ENCODE data around the gene PAX8.

The PAX8 gene

DNA sequence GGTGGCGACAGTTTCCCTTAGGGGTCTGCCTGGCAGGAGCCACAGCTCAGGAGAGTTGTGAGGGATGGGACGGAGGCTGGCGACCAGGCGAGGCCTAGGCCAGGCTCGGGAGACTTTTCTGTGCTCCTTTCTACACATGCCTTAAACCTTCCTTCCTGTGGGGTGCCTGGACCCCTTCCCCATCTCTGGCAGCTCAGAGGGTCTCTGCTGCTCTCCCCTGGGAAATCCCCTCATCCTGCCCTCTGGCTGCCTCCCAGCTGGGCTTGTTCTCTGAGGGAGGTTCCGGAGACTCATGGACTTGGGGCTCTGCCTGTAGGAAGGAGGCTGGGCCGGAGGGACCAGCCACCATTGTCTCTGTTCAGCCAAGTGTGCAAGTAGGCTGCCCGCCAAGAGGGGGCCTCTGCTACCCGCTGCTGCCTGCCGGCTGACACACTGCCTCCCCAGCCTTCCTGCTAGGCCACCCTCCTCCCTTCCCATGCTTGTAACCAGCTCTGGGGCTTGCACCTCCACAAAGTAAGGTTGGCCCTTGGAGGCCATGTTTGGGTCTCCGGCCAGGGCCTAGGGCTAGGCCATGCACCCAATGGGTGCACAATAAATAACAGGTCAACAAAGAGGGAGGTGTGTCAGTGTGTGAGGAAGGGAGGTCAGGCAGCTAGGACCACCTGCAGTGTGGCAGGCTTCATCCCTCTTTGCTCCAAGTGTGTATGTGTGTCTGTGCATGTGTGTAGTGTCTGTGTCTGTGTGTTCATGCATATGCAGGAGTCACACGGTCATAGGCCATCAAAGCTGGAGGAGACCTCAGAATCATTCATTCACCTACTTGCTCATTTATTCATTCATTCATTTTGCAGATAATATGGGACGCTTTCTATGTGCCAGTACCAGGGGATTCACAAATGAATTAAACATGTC is 76.2 kb downstream of the PAX8 start:
- DNase-seq (ENCODE audit: low spot score), result no peak

DNA sequence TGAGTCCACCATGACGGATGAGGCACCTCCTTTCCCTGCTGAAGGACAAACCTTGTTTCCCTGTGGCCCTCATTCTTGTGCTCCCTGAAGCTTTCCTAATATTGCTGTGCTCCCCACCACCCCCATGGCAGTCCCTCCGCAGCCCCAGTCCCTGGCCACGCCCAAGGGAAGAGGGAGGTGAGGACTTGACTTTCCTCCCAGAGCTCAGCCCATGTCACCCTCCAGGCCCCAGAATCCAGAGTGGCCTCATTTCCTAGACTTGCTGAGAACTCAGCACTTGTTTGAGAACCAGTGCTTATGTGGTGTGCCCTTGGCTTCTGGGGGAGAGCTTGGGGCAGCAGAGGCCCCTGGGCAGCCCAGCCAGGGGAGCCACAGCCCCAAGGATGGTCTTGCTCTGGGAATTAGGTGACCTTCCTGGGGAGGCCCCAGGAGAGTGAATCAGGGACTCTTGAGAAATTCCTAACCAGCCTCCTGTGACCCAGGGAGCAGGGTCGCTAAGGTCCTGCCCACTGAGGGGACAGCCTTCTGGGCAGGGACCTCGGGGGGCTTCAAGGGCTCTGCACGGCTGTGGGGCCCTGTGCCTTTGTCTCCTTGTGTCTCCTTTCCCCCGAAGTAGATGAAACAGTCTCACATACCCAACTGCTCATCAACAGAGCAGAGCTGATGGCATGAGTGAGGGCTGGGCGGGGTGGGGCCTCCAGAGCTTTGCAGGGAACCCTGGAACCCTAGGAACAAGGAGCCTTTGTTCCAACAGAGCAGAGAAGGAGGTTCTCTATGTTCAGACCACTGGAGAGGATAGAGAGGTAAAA is 77.0 kb downstream of the PAX8 start:
- no peak for DNase-seq (ENCODE audit: low spot score)

DNA sequence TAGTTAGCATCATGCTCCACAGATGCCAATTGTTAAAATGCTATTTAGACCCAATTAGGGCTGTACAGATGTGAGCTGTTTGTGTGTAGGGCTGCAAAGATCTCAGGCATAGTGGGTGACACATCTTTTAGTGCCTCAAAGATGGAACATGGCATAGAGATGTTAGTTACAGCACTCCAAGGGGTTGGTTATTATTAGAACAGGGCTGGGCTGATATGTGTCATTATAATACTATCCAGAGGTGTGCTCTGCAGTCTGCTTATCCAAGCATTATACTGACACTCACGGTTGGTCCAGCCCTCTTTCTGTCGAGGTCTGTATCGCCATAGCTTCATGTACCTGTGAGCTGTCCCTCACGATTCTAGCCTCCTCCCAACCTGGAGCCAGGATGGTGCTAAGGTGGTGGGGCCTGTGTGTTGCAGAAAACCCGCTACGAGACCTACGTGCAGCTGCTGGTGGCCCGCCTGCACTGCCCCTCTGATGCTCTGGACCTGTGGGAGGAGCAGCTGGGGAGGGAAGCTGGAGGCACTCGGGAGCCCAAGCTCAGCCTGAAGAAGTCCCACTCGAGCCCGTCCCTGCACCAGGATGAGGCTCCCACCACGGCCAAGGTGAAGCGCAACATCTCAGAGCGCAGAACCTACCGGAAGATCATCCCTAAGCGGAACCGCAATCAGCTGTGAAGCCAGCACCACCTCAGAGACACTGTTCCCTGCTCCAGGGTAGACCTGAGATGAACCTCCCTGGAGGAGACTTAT is 77.8 kb downstream of the PAX8 start:
- DNase-seq (ENCODE audit: low spot score), result no peak

DNA sequence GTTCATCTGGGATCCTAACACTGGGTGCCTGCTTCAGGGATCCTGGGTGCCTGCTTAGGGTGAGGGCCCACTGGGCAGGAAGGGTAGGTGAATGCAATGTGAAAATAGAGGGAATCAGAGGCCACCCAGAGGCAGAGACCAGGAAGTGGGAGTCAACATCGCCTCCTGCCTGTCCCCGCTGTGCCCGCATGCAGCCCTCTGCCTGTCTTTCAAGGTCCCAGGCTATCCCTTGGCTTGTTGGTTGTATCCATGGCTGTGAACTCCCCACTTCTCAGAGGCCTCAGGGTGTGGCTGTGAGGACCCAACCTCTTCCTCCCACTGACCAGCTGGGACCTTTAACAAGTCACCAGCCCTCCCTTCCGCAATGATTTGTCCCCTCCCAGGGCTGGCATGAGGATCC is 78.5 kb downstream of the PAX8 start:
- no peak for DNase-seq (ENCODE audit: low spot score)

DNA sequence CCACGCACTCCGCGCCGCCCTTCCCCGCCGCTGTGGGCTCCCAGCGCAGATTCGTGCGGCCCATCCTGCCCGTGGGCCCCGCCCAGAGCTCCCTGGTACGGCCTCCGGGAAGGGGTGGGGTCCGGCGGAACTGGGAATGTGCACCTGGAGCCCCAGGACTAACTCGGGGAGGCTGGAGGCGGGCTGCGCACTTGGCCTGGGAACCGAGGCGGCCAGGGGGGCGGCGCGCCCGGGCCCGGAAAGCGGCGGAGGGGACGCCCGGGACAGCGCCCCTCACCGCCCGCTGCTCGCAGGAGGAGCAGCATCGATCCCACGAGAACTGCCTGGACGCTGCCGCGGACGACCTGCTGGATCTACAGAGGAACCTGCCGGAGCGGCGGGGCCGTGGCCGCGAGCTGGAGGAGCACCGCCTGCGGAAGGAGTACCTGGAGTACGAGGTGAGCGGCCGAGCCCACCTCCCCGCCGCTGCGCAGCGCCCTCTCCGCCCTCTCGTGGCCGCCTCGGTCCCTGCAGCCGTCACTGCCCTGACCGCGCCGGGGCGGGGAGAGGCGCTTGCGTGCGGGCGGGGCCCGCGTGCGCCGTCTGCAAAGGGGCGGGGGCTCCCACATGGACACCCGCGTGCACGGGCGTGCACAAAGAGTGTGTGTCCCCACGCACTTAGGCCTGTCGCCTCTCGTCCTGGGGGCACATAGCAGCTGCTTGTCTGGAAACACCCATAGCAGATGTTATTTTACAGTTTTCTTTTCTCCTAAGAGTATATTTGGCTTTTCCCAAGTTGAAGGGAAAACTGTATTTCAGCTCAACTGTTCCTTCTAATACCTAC is 79.7 kb downstream of the PAX8 start:
- DNase-seq (ENCODE audit: low spot score), result peak; percentile 93

DNA sequence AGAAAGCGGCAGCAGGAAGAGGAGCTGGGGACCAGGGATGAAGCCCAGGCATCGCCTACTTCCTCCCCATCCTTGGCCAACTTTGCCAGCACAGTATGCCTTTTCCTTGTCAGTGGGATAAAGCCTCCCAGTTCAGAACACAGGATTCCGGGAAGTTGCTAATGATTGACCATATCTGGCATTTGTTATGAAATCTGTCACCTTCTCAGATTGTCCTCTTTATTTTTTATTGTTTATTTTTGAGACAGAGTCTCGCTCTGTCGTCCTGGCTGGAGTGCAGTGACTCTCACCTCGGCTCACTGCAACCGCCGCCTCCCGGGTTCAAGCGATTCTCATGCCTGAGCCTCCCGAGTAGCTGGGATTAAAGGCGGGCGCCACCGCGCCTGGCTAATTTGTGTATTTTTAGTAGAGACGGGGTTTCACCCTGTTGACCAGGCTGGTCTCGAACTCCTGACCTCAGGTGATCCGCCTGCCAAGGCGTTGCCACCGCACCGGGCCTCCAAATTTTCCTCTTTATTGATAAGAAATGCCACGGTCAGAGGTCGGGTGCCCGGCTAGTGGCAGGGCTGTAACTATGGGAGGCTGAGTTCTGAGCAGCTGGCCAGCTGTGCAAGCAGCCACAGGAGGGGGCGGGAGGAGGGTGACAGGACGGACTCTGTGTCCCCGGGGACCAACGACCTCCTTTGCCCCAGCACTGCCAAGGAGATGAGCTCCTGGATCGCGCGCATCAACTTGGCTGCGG is 80.5 kb downstream of the PAX8 start:
- DNase-seq (ENCODE audit: low spot score), result no peak

DNA sequence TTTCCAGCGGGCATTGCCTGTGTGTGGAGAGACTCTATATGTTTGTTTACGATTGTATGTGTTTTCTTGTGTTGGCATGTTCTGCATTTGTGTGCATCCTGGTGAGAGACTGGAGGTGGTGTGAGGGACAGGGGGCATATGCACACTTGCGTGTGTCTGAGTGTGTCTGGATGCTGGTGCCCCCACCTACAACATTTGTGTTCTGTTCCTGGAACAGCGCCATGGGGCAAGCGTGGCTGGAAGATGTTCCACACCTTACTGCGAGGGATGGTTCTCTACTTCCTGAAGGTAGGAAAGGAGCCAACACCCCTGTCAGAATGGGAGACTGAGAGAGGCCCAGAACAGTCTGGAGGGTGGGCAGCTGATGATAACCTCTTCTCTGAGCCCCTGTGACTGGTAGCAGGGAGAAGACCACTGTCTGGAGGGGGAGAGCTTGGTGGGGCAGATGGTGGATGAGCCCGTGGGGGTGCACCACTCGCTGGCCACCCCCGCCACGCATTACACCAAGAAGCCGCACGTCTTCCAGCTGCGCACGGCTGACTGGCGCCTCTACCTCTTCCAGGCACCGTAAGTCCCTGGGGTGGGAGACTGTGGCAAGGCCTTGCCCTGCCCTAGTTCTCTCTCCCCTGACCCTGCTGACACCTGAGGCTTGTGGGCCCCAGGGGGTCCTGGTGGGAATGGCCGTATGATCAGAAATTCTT is 81.2 kb downstream of the PAX8 start:
- DNase-seq (ENCODE audit: low spot score), result no peak

DNA sequence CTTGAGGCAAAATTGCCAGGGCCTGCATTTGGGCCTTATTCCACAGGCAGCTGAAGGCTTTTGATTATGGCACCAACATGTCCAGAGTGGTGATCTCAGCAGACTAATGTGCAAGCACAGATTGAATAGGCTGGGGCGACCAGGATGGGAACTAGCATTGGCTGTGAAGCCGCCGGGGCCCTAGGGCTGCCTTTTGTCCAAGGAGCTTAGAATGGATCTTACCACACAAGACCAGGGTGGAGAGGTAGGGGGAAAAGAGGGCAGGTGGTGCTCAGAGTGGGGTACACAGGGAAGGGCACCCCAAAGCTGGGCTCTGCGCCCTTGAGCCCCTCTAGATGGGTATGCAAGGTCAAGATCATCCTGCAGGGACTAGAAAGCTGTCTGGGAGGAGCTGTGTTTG is 81.9 kb downstream of the PAX8 start:
- no peak for DNase-seq (ENCODE audit: low spot score)

DNA sequence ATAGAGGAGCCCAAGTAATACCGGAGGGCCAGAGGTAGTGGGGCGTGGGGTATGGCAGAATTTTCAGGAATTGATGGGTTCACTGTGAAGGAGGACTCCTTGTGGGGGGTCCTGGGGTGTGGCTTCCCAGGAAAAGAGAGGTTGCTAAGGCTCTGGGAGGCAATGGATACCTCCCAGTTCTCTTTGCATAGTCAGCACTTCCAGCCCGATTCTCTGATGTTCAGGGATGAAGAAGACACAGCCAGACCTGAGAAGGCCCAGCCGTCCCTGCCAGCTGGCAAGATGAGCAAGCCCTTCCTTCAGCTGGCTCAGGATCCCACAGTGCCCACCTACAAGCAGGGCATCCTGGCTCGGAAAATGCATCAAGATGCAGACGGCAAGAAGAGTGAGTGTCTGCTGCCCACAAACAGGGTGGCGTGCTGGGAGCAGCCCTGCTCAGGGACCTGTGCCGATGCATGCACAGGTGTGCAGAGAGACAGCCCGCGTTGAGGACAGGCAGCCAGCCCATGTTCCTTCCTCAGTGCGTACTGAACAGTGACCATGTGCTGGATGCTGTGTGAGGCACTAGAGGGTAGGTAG is 82.7 kb downstream of the PAX8 start:
- DNase-seq (ENCODE audit: low spot score), result no peak

DNA sequence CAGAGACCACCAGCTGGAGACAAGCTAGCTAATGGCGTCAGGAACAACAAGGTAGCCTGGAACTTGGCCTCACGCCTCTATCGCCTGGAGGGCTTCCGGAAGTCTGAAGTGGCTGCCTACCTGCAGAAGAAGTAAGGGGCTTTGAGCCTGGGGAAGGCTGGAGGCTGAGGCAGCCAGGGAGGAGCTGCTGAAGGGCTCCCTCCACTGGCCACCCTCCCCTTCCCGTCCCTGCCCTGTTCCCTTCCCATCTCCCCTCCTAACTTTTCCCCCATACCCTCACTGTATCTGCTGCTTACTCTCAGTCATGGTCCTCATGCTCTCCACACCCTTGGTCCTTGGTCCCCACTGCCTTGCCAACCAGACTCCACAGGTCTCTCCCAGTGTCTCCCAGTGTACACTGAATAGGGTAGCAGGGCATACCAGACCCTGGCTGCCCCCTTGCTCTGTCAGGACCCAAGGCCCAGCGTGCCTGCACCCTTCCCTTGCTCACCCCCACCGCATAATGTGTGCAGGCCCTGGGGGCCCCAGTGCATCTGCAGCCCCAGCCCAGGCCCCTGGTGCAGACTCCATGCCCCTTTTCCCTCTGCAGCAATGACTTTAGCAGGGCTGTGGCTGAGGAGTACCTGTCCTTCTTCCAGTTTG is 86.1 kb downstream of the PAX8 start:
- DNase-seq (ENCODE audit: low spot score), result no peak

DNA sequence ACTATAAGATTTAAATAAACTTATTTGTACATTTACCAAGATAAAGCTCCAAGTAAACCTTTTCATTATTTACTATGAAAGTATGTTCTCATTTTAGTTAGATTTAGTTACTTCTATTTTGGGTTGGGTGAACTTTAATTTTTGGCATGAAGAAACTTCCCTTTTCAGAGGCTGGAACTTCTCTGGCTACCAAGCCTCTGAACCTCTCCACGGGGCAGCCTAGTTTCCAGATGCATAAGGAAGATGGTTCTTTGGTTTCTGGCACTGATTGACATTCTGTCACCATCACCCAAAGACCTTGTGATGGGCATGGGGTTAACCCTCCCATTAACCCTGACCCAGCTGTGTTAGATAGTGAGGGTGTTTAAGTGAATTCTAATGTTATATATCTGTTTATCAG is 87.8 kb downstream of the PAX8 start:
- no peak for DNase-seq (ENCODE audit: low spot score)

DNA sequence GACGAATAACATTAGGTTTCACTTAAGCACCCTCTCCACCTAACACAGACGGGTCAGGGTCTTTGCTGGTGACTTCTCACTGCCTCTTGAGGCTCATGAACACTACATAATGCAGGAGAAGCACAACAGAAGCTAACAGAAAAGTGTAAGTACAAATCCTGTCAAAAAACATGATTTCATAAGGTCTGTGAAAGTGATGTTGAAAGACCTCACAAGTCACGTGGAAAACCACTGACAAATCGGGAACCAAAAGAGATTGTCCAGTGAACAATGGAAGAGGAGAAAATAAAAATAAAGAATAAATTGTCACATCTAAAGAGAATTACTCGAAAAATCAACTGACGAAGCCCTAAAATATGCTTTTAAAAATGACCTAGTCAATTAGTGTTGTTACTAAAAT is 91.0 kb downstream of the PAX8 start:
- no peak for DNase-seq (ENCODE audit: low spot score)

DNA sequence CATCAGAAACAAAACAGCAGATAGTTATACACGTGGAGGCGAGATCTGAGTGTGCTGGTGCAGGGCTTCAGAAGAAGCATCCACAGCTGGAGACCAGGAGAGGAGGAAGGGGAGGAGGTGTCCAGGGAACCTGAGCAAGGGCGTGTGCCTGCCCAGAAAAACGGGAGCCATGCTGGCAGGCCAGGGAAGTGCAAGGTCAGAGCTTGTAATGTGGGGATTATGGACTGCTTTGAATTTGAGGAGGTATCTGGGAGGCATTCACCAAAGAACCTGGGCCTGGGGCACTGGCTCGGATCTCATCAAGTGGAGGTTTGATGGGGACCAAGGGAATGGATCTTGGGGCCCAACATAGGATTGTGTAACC is 92.3 kb downstream of the PAX8 start:
- no peak for DNase-seq (ENCODE audit: low spot score)

DNA sequence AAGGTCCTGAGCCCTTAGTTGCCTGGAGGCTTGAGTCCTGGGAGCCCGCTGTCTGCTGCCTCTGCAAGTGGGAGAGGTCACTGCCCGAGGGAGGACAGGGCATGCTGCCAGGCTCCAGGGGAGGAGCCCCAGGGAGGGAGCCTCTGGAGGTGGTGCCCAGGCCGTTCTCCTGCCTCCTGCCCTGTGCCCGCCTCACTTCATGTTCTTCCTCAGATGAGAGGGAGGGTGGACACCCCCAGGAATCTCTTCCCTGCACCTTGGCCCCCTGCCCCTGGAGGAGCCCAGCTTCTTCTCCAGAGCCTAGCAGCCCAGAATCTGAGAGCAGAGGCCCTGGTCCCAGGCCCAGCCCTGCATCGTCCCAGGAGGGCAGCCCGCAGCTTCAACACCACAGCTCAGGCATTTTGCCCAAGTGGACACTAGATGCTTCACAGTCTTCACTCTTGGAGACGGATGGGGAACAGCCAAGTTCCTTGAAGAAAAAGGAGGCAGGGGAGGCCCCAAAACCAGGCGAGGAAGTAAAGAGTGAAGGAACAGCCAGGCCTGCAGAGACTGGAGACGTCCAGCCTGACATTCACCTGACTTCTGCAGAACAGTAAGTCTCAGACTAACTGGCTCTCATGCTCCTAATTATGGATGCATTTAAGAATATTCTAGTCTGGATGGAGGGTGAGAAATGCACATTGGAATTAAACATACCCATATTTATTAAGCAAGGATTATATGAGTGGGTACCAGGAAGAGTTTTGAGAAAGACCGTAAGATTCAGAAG is 92.9 kb downstream of the PAX8 start:
- no peak for DNase-seq (ENCODE audit: low spot score)

DNA sequence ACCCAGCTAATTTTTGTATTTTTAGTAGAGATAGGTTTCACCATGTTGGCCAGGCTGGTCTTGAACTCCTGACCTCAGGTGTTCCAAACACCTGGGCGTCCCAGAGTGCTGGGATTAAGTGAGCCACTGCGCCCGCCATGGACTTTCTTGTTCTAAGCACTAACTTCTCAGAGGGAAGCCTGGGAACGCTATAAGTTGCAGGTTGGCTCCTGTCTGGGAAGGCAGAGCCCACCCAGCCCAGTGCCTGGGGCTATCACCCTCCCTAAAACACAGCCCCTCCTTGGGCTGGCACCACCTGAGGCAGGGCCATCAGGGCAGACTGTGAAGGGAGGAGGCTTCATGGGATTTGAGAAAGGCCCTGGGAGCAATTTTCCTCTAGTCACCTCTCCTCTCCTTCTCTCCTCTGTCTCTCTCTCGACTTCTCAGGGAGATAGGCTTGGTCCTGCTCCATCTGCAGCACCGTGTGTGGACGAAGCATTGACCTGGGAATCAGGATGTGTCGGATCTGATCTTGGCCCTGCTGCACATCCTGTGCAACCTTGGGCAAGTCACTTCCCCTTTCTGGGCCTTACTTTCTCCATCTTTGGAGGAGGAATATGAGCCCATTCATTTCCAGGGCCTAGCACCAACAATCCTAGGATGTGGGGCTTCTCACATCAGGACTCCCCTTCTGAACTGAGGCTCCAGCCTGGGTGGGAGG is 94.0 kb downstream of the PAX8 start:
- DNase-seq (ENCODE audit: low spot score), result no peak

DNA sequence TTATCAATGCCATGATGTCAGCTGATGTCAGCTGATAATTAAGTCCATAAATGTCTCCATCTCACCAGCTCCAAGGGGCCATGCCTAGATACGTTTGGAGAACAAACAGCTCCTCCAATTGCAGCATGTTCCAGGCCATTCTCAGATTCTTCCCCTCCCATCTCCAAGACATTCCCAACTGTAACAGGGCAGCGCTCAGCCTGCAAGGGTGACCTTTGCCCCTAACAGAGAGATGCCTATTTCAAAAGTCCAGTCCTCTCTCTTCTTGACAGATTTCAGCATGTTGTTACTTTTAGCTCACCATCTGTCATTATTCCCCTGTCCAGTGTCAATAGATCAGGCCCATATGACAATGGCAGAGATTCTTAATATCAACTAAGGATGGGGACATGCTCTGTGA is 95.0 kb downstream of the PAX8 start:
- DNase-seq (ENCODE audit: low spot score), result no peak

DNA sequence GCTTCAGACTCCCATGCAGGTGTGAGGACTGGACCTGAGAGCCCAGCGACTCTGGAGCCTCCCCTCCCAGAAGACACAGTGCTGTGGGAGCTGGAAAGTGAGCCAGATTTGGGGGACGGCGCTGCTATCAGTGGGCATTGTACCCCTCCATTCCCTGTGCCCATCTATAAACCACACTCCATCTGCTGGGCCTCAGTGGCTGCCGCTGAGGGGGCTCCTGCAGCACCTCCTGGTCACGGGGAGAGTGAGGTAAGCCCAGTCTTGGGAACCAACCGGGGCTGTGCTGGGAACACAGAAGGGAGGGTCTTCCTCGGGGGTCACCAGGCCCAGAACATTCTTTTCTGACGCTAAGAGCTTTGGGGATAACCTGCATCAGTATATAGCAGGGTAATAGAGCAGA is 95.5 kb downstream of the PAX8 start:
- DNase-seq (ENCODE audit: low spot score), result no peak
